Gastroesophageal sphincter (tissue), 3 donors: ENCODE data around the gene TCF4.

ENCODE experiments used
- CTCF ChIP-seq, 4 experiments: fragments of 200-600 bp in 2 of 4; fragments of 450-650 bp in 2 of 4; sonication (generic) in 1 of 4; IDR thresholded peaks; one replicate each; pipeline ENCODE4 v1.5.1; 2017 to 2019; ENCODE audit warnings: antibody characterized with exemption in 4 of 4, mild to moderate bottlenecking in 2 of 4, moderate library complexity in 2 of 4
- EP300 ChIP-seq: sonication (generic); formaldehyde crosslinking; IDR thresholded peaks from one replicate; pipeline ENCODE4 v1.6.1; 2017; ENCODE audit warnings: antibody characterized with exemption, mild to moderate bottlenecking

GRCh38 chr18:55404832-55405465, 183.0 kb downstream of the TCF4 start:
- TF ChIP-seq EP300 (no peak), CTCF (IDR thresholded peaks at IDR 0.05) (no peak)
